ENCODE measurements around the gene SMYD3. TPM values are rescaled to one million over a fixed set of nuclear protein-coding genes. Genes with fewer than 3 reads are reported as not detected.

Gene SMYD3
- total and polyA plus RNA-seq, 10 donors: 12.5 to 33.1 (median 21.0) TPM

DNA sequence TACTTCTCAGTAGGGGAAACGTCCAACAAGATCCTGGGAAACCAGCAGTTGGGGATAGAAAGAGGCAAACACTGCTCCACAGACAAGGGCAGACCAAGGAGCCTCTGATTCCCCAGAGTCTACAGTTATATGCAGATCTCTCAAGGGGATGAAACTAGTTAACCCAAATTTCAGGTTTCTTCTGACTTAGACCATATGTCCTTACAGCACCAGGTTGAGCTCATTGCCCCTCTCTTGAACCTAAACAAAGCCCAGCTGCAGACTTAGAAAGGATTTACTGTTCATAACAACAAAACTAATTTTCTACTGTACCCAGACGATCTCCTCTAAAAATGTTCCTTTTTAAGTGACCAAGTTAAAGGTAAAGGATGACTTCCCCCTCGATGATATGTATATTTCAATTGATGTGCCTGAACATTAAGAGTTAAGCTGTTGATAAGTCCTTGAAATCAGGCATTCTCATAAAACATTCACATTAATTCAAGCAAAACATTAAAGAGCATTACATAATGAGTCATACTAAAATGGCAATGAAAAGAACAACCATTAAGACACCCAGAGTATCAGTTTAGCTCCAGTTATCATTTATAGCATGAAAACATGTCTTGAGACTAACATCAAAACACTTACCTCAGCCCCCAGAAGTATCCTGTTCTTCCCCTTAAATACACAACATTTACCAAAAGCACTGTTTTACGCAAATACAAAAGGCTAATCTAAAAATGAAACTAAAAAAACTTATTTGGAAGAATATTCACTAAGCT lies 24.1 kb downstream of the SMYD3 start:
- Histone ChIP-seq H3K4me3 (peak overlapping the region in 1 of 8 donors; percentile 0), H3K4me1 (peaks cover 0 to 13% (median 9%) of the 10 kb centered on the region in 6 donors), H3K27me3 (replicated peaks in 1 of 7) (no peaks in the 10 kb centered on the region), H3K36me3 (no peaks in the 10 kb centered on the region), H3K9me3 (no peaks in the 10 kb centered on the region), H3K27ac (no peak overlapping the region)
- no peak for DNase-seq
- no peak for TF ChIP-seq POLR2AphosphoS5 (IDR thresholded peaks at IDR 0.05)
- no peak for TF ChIP-seq POLR2A (IDR thresholded peaks at IDR 0.05)
- TF ChIP-seq, protein P1, sequence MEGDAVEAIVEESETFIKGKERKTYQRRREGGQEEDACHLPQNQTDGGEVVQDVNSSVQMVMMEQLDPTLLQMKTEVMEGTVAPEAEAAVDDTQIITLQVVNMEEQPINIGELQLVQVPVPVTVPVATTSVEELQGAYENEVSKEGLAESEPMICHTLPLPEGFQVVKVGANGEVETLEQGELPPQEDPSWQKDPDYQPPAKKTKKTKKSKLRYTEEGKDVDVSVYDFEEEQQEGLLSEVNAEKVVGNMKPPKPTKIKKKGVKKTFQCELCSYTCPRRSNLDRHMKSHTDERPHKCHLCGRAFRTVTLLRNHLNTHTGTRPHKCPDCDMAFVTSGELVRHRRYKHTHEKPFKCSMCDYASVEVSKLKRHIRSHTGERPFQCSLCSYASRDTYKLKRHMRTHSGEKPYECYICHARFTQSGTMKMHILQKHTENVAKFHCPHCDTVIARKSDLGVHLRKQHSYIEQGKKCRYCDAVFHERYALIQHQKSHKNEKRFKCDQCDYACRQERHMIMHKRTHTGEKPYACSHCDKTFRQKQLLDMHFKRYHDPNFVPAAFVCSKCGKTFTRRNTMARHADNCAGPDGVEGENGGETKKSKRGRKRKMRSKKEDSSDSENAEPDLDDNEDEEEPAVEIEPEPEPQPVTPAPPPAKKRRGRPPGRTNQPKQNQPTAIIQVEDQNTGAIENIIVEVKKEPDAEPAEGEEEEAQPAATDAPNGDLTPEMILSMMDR (IDR thresholded peaks at IDR 0.05 in 8 of 11, conservative IDR thresholded peaks at IDR 0.05 in 3 of 11): no peak
- WGBS, 5 donors: 48 to 57% (median 54%) methylated on average over 4 of the region's 4 CpGs
- intact Hi-C loops (cut with DNase I; ENCODE audit: low total_unique reads): no loop called here

DNA sequence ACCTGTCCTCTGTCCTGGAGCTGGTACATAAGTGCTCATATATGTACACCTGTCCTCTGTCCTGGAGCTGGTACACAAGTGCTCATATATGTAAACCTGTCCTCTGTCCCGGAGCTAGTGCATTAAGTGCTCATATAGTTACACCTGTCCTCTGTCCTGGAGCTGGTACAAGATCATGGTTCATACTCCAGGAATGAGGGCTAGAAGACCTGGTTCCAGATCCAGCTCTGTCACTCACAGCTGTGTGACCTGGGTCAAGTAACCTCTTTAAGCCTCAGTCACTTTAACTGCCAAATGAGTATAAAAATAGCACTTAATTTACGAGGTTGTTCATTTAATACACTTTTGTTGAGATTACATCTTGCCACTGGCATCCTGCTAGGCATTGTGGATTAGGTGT lies 28.0 kb downstream of the SMYD3 start:
- H3K9me3 ChIP-seq: no peaks in the 10 kb centered on the region
- 75 to 87% (median 82%) methylated on average over 2 of the region's 2 CpGs for WGBS, 5 donors
- H3K36me3 ChIP-seq: no peaks in the 10 kb centered on the region
- intact Hi-C loops (cut with DNase I; ENCODE audit: low total_unique reads): no loop called here
- DNase-seq: no peak
- H3K27ac ChIP-seq: no peak overlapping the region
- H3K4me1 ChIP-seq: peaks cover 0 to 13% (median 9%) of the 10 kb centered on the region in 6 donors
- H3K27me3 ChIP-seq (replicated peaks in 1 of 7): no peaks in the 10 kb centered on the region
- TF ChIP-seq POLR2A (IDR thresholded peaks at IDR 0.05) (no peak), POLR2AphosphoS5 (IDR thresholded peaks at IDR 0.05) (no peak)
- TF ChIP-seq, protein P1 (IDR thresholded peaks at IDR 0.05 in 8 of 11, conservative IDR thresholded peaks at IDR 0.05 in 3 of 11): no peak
- no peak overlapping the region for H3K4me3 ChIP-seq

DNA sequence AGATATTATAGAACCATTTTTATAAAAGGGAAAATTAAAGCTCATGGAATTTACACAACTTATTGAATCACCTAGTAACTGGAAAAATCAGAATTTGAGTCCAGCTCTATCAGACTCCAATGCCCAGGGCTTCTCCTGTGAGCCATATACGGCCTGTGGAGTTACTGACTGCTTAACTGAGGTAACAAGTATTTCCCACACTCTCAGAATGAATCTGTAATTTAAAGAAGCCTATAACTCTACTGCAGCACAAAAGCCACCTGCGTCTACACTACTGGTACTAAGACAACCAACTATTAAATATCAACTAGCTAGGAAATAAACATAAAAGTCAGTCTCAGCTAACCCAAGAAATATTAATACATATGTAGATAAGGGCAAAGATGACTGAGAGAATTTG lies 29.4 kb downstream of the SMYD3 start:
- no peaks in the 10 kb centered on the region for H3K36me3 ChIP-seq
- intact Hi-C loops (cut with DNase I; ENCODE audit: low total_unique reads): no loop called here
- no peak overlapping the region for H3K27ac ChIP-seq
- no peaks in the 10 kb centered on the region for H3K9me3 ChIP-seq
- H3K4me3 ChIP-seq: no peak overlapping the region
- WGBS, 5 donors: 76 to 91% (median 88%) methylated on average over 2 of the region's 2 CpGs
- H3K4me1 ChIP-seq: peaks cover 0 to 2% (median 0%) of the 10 kb centered on the region in 6 donors
- TF ChIP-seq POLR2A (IDR thresholded peaks at IDR 0.05) (no peak), POLR2AphosphoS5 (IDR thresholded peaks at IDR 0.05) (no peak)
- TF ChIP-seq, protein P1 (IDR thresholded peaks at IDR 0.05 in 8 of 11, conservative IDR thresholded peaks at IDR 0.05 in 3 of 11): no peak
- no peaks in the 10 kb centered on the region for H3K27me3 ChIP-seq (replicated peaks in 1 of 7)
- no peak for DNase-seq

DNA sequence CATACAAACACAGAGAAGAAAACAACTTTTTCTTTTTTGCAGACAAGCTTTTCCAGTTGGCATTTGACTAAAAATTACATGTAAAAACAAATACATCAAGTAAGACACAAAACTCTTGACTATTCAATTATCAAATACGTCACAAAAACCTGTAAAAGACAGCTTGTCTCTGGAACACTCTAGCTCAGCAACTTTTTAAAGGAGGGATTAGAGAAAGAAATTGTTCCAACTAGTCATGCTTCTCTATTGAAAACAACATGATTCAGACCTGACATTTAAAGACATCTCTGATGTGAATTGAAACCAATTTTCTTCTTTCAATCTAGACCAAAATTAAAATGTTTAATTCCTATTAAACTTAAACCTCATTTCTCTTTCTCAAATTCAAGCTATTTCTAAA lies 30.3 kb downstream of the SMYD3 start:
- Histone ChIP-seq H3K9me3 (no peaks in the 10 kb centered on the region), H3K4me1 (no peaks in the 10 kb centered on the region), H3K27me3 (replicated peaks in 1 of 7) (no peaks in the 10 kb centered on the region), H3K27ac (no peak overlapping the region), H3K4me3 (no peak overlapping the region), H3K36me3 (no peaks in the 10 kb centered on the region)
- WGBS, 5 donors: 63 to 82% (median 79%) methylated on average over 1 of the region's 1 CpG
- no peak for DNase-seq
- intact Hi-C loops (cut with DNase I; ENCODE audit: low total_unique reads): no loop called here
- TF ChIP-seq POLR2A (IDR thresholded peaks at IDR 0.05): no peak
- TF ChIP-seq, protein P1 (IDR thresholded peaks at IDR 0.05 in 8 of 11, conservative IDR thresholded peaks at IDR 0.05 in 3 of 11): no peak
- no peak for TF ChIP-seq POLR2AphosphoS5 (IDR thresholded peaks at IDR 0.05)

All from spleen (tissue), 11 donors.